Activated CD4-positive, alpha-beta T cell treated with anti-CD3 and anti-CD28 coated beads for 36 hours (primary cell): ENCODE data around the gene IGSF10. TPM values are rescaled to one million over a fixed set of nuclear protein-coding genes. Genes with fewer than 3 reads are reported as not detected.
"Not testable (repeated sequence)": the region's sequence is repeated elsewhere in the genome, so short reads cannot be mapped to it uniquely, and the experiment has no call there.

ENCODE experiments used
- ATAC-seq: fragments of 200-7000 bp; cut with Tn5 transposase; one replicate; pipeline ENCODE4 v1.10.0; 2021; ENCODE audit warnings: mild to moderate bottlenecking, moderate library complexity
- CTCF ChIA-PET: fragments of 350-600 bp; sonication (Branson Sonifier 250); formaldehyde crosslinking; loops from one replicate; lab custom pipeline; 2021; ENCODE audit warnings: antibody characterized with exemption; lab: Charles Lee
- POLR2A ChIA-PET: fragments of 350-600 bp; sonication (Branson Sonifier 250); formaldehyde crosslinking; loops from one replicate; lab custom pipeline; 2021; ENCODE audit warnings: antibody characterized with exemption, inconsistent platforms; lab: Charles Lee
- DNase-seq: peaks from one replicate; pipeline ENCODE4 v3.0.0-alpha.2; 2020
- H3K27ac Mint-ChIP-seq: one replicate; pipeline ENCODE4 v1.8.0; 2021; ENCODE audit warnings: mixed read lengths
- H3K27me3 Mint-ChIP-seq: one replicate; pipeline ENCODE4 v1.8.0; 2021; ENCODE audit warnings: mixed read lengths
- H3K36me3 Mint-ChIP-seq: one replicate; pipeline ENCODE4 v1.8.0; 2021; ENCODE audit warnings: low read depth, mixed read lengths
- H3K4me1 Mint-ChIP-seq: one replicate; pipeline ENCODE4 v1.8.0; 2021; ENCODE audit warnings: mixed read lengths
- H3K4me3 Mint-ChIP-seq: one replicate; pipeline ENCODE4 v1.8.0; 2021; ENCODE audit warnings: mild to moderate bottlenecking, moderate library complexity, mixed read lengths
- H3K9me3 Mint-ChIP-seq: one replicate; pipeline ENCODE4 v1.8.0; 2021; ENCODE audit warnings: low read depth, mixed read lengths
- intact Hi-C, 2 experiments: fragments of 100-400 bp; cut with DNase I in 1 of 2; cut with micrococcal nuclease in 1 of 2; formaldehyde crosslinking; loops; one replicate each; pipeline versions ENCODE4 v1.14.2 to v1.15.1; 2022 to 2024; cut with DNase I, micrococcal nuclease
- total RNA-seq, 2 experiments: library from RNA; stranded (reverse); gene quantifications; one replicate each; pipeline ENCODE4 v1.2.3, GENCODE V29; 2021

IGSF10 gene
- not detected for total RNA-seq

- intact Hi-C loops: loop anchor here (10.0 kb wide), 2 partner anchors 296 to 454 kb away; no protein-coding TSS in a partner anchor
- ATAC-seq (peak; percentile 19), DNase-seq (no peak)
- ChIA-PET POLR2A (no interaction called here), CTCF (interaction anchor here (1.1 to 1.8 kb wide), 4 partner anchors 8 to 169 kb away, joined by 3 to 7 read pairs (median 6); no protein-coding TSS in a partner anchor)
- peaks cover 19% of the 10 kb centered on the region for H3K27me3 Mint-ChIP-seq
- H3K27ac Mint-ChIP-seq: no peak within 1 kb of the TSS
- H3K9me3 Mint-ChIP-seq: no peaks in the 10 kb centered on the region
- H3K4me3 Mint-ChIP-seq: peak within 1 kb of the TSS; percentile 19
- H3K4me1 Mint-ChIP-seq: peaks cover 3% of the 10 kb centered on the region
- H3K36me3 Mint-ChIP-seq: no peaks in the 10 kb centered on the region
These were observed at the start of gene IGSF10 for GRCh38 chr3:151460774-151461450. Gene IGSF10 (minus strand): TSS chr3:151461061. CDS start chr3:151458709, 2,352 bp downstream.

DNA sequence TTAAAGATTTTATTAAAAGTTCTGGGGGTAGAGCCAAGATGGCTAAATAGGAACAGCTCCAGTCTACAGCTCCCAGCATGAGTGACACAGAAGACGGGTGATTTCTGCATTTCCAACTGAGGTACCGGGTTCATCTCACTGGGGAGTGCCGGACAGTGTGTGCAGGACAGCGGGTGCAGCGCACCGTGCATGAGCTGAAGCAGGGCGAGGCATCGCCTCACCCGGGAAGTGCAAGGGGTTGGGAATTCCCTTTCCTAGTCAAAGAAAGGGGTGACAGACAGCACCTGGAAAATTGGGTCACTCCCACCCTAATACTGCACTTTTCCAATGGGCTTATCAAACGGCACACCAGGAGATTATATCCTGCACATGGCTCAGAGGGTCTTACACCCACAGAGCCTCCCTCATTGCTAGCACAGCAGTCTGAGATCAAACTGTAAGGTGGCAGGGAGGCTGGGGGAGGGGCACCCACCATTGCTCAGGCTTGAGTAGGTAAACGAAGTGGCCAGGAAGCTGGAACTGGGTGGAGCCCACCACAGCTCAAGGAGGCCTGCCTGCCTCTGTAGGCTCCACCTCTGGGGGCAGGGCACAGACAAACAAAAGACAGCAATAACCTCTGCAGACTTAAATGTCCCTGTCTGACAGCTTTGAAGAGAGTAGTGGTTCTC lies 48.7 kb upstream of the IGSF10 start:
- H3K9me3 Mint-ChIP-seq, DNase-seq, POLR2A ChIA-PET, ATAC-seq, H3K27ac Mint-ChIP-seq, H3K4me3 Mint-ChIP-seq, H3K27me3 Mint-ChIP-seq, intact Hi-C loops, CTCF ChIA-PET, H3K4me1 Mint-ChIP-seq, H3K36me3 Mint-ChIP-seq: not testable (repeated sequence)

DNA sequence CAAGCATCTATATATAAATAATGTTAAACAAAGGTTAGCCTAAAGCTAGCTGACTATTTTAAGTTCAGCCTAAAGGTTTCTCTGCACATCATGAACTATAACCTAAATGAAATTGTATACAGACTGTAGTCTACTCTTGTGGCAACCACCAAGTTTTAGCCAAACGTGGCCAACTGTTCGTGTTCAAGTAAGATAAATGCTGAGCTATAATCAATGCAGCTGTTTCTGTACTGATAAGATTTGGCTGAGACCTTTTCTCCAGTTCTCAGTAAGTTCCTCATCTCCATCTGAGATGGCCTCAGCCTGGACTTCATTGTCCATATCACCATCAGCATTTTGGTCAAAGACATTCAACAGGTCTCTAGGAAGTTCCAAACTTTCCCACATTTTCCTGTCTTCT lies 43.7 kb upstream of the IGSF10 start:
- Mint-ChIP-seq H3K27ac (no peak overlapping the region), H3K9me3 (no peaks in the 10 kb centered on the region), H3K4me3 (no peak overlapping the region), H3K36me3 (no peaks in the 10 kb centered on the region), H3K27me3 (no peaks in the 10 kb centered on the region), H3K4me1 (no peaks in the 10 kb centered on the region)
- no peak for ATAC-seq
- intact Hi-C loops: no loop called here
- ChIA-PET POLR2A (no interaction called here), CTCF (no interaction called here)
- DNase-seq: no peak

DNA sequence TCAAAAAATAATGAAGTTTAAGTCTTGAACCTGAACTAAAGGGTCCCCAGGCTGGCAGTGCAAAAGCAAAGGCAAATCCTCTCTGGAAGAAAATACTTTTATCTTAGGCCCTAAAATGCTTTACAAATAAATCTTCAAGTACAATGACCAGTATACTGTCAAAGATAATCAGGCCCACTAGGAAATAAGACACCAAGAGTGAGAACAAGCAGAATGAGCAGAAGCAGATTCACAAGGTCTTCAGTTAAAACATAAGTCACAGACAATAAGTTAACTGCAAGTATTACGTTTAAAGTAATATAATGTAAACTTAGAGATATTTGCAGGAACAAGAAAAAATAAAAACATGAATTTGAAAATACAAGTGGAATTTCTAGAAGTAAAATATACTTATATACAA lies 42.2 kb upstream of the IGSF10 start:
- ChIA-PET CTCF (no interaction called here), POLR2A (no interaction called here)
- no peak overlapping the region for H3K27ac Mint-ChIP-seq
- no peaks in the 10 kb centered on the region for H3K27me3 Mint-ChIP-seq
- no peaks in the 10 kb centered on the region for H3K4me1 Mint-ChIP-seq
- DNase-seq (no peak), ATAC-seq (no peak)
- intact Hi-C loops: no loop called here
- H3K36me3 Mint-ChIP-seq: no peaks in the 10 kb centered on the region
- H3K9me3 Mint-ChIP-seq: no peaks in the 10 kb centered on the region
- no peak overlapping the region for H3K4me3 Mint-ChIP-seq

DNA sequence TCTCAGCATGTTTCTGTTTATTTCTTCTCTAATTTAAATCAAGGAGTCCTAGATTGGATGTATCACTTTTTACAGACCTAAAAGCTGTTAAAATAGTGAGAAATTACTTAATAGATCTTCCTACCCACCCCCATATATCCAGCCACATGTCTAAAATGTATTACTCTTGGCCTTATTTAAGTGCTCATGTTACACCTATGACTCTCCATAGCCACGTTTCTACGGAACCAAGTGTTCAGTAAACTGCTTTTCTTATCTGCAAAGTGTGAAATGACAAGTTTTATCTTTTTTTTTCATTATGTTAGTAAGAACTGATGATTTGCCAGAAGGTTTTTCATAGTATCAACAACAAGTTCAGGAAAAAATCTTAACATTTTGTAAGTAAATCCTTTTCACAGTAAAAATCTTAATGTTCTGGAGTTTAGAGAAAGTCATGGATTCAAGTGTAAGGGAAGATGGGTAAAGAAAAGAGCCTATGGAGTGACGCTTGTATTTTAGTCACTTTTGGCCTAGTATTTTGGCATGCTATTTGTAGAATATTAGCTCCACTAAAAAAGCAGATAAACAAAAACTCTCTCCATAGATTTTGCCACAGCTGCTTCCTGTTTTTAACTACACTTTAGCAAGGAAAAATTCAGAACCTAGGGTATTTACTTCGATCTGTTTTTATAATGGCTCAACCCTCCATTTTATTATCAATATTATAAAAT lies 41.2 kb upstream of the IGSF10 start:
- no peaks in the 10 kb centered on the region for H3K27me3 Mint-ChIP-seq

GRCh38 chr3:151501171-151501922 lies 40.5 kb upstream of the IGSF10 start:
- ATAC-seq: no peak
- Mint-ChIP-seq H3K4me3 (no peak overlapping the region), H3K27me3 (no peaks in the 10 kb centered on the region), H3K4me1 (no peaks in the 10 kb centered on the region), H3K36me3 (no peaks in the 10 kb centered on the region), H3K27ac (no peak overlapping the region), H3K9me3 (no peaks in the 10 kb centered on the region)
- no peak for DNase-seq
- intact Hi-C loops: no loop called here
- CTCF ChIA-PET: interaction anchor here (0.6 kb wide), 1 partner anchor 201 kb away, joined by 3 read pairs; no protein-coding TSS in a partner anchor
- POLR2A ChIA-PET: no interaction called here

More for the DNA sequence above, 41.2 kb upstream of the IGSF10 start:
- Mint-ChIP-seq H3K27ac (no peak overlapping the region), H3K9me3 (no peaks in the 10 kb centered on the region), H3K4me1 (no peaks in the 10 kb centered on the region), H3K36me3 (no peaks in the 10 kb centered on the region), H3K4me3 (no peak overlapping the region)
- no peak for ATAC-seq
- DNase-seq: no peak
- POLR2A ChIA-PET: interaction anchor here (0.6 kb wide), 1 partner anchor 532 kb away, joined by 4 read pairs; no protein-coding TSS in a partner anchor
- CTCF ChIA-PET: interaction anchor here (0.6 to 0.7 kb wide), 2 partner anchors 108 to 202 kb away, joined by 3 read pairs; no protein-coding TSS in a partner anchor
- intact Hi-C loops: no loop called here

GRCh38 chr3:151499168-151499567 lies 38.3 kb upstream of the IGSF10 start:
- ATAC-seq (no peak), DNase-seq (no peak)
- Mint-ChIP-seq H3K27ac (no peak overlapping the region), H3K36me3 (no peaks in the 10 kb centered on the region), H3K9me3 (no peaks in the 10 kb centered on the region), H3K4me1 (no peaks in the 10 kb centered on the region), H3K4me3 (no peak overlapping the region), H3K27me3 (no peaks in the 10 kb centered on the region)
- POLR2A ChIA-PET: no interaction called here
- intact Hi-C loops: no loop called here
- CTCF ChIA-PET: interaction anchor here (1.4 kb wide), 1 partner anchor 31 kb away, joined by 6 read pairs; no protein-coding TSS in a partner anchor

GRCh38 chr3:151491525-151491924 lies 30.7 kb upstream of the IGSF10 start:
- ChIA-PET POLR2A (no interaction called here), CTCF (no interaction called here)
- Mint-ChIP-seq H3K36me3 (no peaks in the 10 kb centered on the region), H3K4me1 (no peaks in the 10 kb centered on the region), H3K27ac (no peak overlapping the region), H3K27me3 (peaks cover 5% of the 10 kb centered on the region), H3K4me3 (no peak overlapping the region), H3K9me3 (peaks cover 2% of the 10 kb centered on the region)
- intact Hi-C loops: loop anchor here in 1 of 2 experiments (5.0 kb wide), 1 partner anchor 186 kb away; no protein-coding TSS in a partner anchor
- DNase-seq (no peak), ATAC-seq (no peak)

DNA sequence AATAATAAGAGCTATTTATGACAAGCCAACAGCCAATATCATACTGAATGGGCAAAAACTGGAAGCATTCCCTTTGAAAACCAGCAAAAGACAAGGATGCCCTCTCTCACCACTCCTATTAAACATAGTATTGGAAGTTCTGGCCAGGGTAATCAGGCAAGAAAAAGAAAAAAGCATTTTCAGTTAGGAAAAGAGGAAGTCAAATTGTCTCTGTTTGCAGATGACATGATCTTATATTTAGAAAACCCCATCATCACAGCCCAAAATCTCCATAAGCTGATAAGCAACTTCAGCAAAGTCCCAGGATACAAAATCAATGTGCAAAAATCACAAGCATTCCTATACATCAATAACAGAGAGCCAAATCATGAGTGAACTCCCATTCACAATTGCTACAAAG lies 27.0 kb upstream of the IGSF10 start:
- H3K4me1 Mint-ChIP-seq, H3K36me3 Mint-ChIP-seq, DNase-seq, POLR2A ChIA-PET, ATAC-seq, H3K9me3 Mint-ChIP-seq, H3K4me3 Mint-ChIP-seq, intact Hi-C loops, H3K27ac Mint-ChIP-seq, H3K27me3 Mint-ChIP-seq: not testable (repeated sequence)
- CTCF ChIA-PET: interaction anchor here (0.6 kb wide), 1 partner anchor 10 kb away, joined by 3 read pairs; no protein-coding TSS in a partner anchor

- Mint-ChIP-seq H3K4me3 (no peak overlapping the region), H3K27me3 (peaks cover 10% of the 10 kb centered on the region), H3K36me3 (no peaks in the 10 kb centered on the region), H3K4me1 (no peaks in the 10 kb centered on the region), H3K9me3 (peaks cover 14% of the 10 kb centered on the region), H3K27ac (no peak overlapping the region)
- DNase-seq (no peak), ATAC-seq (no peak)
- ChIA-PET POLR2A (no interaction called here), CTCF (no interaction called here)
- intact Hi-C loops: no loop called here
These were observed 23.2 kb upstream of the IGSF10 start for GRCh38 chr3:151483961-151484520.
